ENCODE results near the gene RBM18. TPM values are rescaled to one million over a fixed set of nuclear protein-coding genes. Genes with fewer than 3 reads are reported as not detected.

RBM18 gene
- total and polyA plus RNA-seq, 2 experiments from 2014 or later, result 11.6 to 32.6 TPM

GRCh38 chr9:122206118-122207046, 58.3 kb downstream of the RBM18 start:
- Histone ChIP-seq H3K4me2 (ENCODE audit: unreplicated experiment) (peak overlapping the region; percentile 58), H3K9me3 (ENCODE audit: low read depth) (no peaks in the 10 kb centered on the region), H3K27ac (peak overlapping the region; percentile 46), H3K9ac (peak overlapping the region; percentile 20; the same call in 1 of the 2 replicates), H3K4me1 (ENCODE audit: insufficient read depth) (peaks cover 19% of the 10 kb centered on the region), H4K20me1 (ENCODE audit: insufficient read depth) (no peaks in the 10 kb centered on the region), H3K9me2 (ENCODE audit: insufficient read depth) (no peaks in the 10 kb centered on the region), H3K79me2 (ENCODE audit: insufficient read depth) (no peaks in the 10 kb centered on the region), H3F3A (ENCODE audit: insufficient read depth) (peaks cover 20% of the 10 kb centered on the region; the same call in 1 of the 2 replicates), H3K27me3 (replicated peaks; ENCODE audit: insufficient read depth) (peaks cover 7% of the 10 kb centered on the region), H2AFZ (0 out of 2 replicates have a peak overlapping the region, but pooled peaks have one; percentile 43), H3K36me3 (ENCODE audit: low read depth) (no peaks in the 10 kb centered on the region), H3K4me3 (no peak overlapping the region)
- in situ Hi-C loops (cut with MboI), result no loop called here
- TF ChIP-seq EZH2 (IDR thresholded peaks at IDR 0.05; ENCODE audit: insufficient read depth, poor library complexity, severe bottlenecking) (no peak), EZH2phosphoT487 (IDR thresholded peaks at IDR 0.05; ENCODE audit: insufficient read depth, low read depth) (no peak)
- WGBS, 2 experiments (ENCODE audit: low coverage in 1 of 2, low lambda C conversion rate in 2 of 2, missing lambda C conversion rate in 2 of 2), result 69 to 71% methylated on average over 9 of the region's 9 CpGs
- DNase-seq, result peak; percentile 91

DNA sequence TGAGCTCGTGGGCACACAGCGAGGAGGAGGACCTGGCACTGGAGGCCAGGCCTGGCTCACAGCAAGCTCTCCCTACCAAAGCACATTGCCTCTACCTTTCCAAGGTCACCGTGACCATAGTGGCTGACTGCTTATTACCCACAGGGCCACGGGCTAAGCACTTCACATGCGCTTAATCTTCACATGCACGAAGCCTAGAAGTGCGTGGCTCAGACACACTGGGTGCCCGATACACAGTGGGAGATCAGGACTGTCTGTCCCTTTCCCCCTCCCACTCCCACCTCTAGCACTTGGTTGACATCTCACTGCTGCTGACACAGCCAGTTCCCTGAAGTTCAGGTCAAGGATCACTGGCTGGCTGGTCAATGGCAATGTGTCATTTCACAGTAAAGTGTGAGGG, 59.5 kb downstream of the RBM18 start:
- Histone ChIP-seq H4K20me1 (ENCODE audit: insufficient read depth) (no peaks in the 10 kb centered on the region), H3K79me2 (ENCODE audit: insufficient read depth) (no peaks in the 10 kb centered on the region), H3K4me3 (no peak overlapping the region), H3K27me3 (replicated peaks; ENCODE audit: insufficient read depth) (no peaks in the 10 kb centered on the region), H3K36me3 (ENCODE audit: low read depth) (no peaks in the 10 kb centered on the region), H3K9me3 (ENCODE audit: low read depth) (no peaks in the 10 kb centered on the region), H3K9ac (no peak overlapping the region), H3F3A (ENCODE audit: insufficient read depth) (peaks cover 26% of the 10 kb centered on the region), H2AFZ (no peak overlapping the region), H3K27ac (no peak overlapping the region), H3K4me2 (ENCODE audit: unreplicated experiment) (no peak overlapping the region), H3K9me2 (ENCODE audit: insufficient read depth) (no peaks in the 10 kb centered on the region), H3K4me1 (ENCODE audit: insufficient read depth) (peaks cover 27% of the 10 kb centered on the region)
- WGBS, 2 experiments (ENCODE audit: low coverage in 1 of 2, low lambda C conversion rate in 2 of 2, missing lambda C conversion rate in 2 of 2), result 90 to 91% methylated on average over 8 of the region's 8 CpGs
- no peak for DNase-seq
- TF ChIP-seq EZH2phosphoT487 (IDR thresholded peaks at IDR 0.05; ENCODE audit: insufficient read depth, low read depth) (no peak), EZH2 (IDR thresholded peaks at IDR 0.05; ENCODE audit: insufficient read depth, poor library complexity, severe bottlenecking) (no peak)
- in situ Hi-C loops (cut with MboI), result no loop called here

GRCh38 chr9:122204491-122204890, 60.1 kb downstream of the RBM18 start:
- Histone ChIP-seq H4K20me1 (ENCODE audit: insufficient read depth) (no peaks in the 10 kb centered on the region), H3K36me3 (ENCODE audit: low read depth) (no peaks in the 10 kb centered on the region), H3K27ac (no peak overlapping the region), H2AFZ (no peak overlapping the region), H3F3A (ENCODE audit: insufficient read depth) (peaks cover 26% of the 10 kb centered on the region), H3K4me2 (ENCODE audit: unreplicated experiment) (no peak overlapping the region), H3K9me3 (ENCODE audit: low read depth) (no peaks in the 10 kb centered on the region), H3K27me3 (replicated peaks; ENCODE audit: insufficient read depth) (no peaks in the 10 kb centered on the region), H3K79me2 (ENCODE audit: insufficient read depth) (no peaks in the 10 kb centered on the region), H3K4me3 (no peak overlapping the region), H3K4me1 (ENCODE audit: insufficient read depth) (peaks cover 27% of the 10 kb centered on the region), H3K9ac (no peak overlapping the region), H3K9me2 (ENCODE audit: insufficient read depth) (no peaks in the 10 kb centered on the region)
- TF ChIP-seq EZH2 (IDR thresholded peaks at IDR 0.05; ENCODE audit: insufficient read depth, poor library complexity, severe bottlenecking) (no peak), EZH2phosphoT487 (IDR thresholded peaks at IDR 0.05; ENCODE audit: insufficient read depth, low read depth) (no peak)
- no peak for DNase-seq
- in situ Hi-C loops (cut with MboI), result no loop called here
- 83 to 85% methylated on average over 8 to 12 of the region's 12 CpGs for WGBS, 2 experiments (ENCODE audit: low coverage in 1 of 2, low lambda C conversion rate in 2 of 2, missing lambda C conversion rate in 2 of 2)

DNA sequence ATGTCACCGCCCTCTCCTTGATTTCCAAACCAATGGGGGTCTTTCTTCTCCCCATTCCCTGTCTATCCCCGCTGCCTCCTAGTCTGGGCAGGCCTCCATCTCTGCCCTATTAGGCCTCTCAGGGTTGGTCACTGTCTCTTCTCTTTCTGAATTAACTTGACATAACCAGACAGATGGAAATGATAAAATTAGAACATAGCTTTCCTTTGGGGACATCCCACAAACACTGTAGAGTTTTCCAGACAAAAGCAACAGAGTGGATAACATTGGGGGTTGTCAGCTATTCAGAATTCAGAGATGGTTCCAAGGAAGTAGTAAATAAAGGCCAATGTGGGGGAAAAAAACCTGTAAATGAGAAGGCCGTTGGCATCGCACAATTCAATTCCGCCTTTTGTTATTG, 60.6 kb downstream of the RBM18 start:
- in situ Hi-C loops (cut with MboI), result no loop called here
- Histone ChIP-seq H3K9ac (no peak overlapping the region), H3K4me3 (no peak overlapping the region), H3K4me2 (ENCODE audit: unreplicated experiment) (no peak overlapping the region), H3K79me2 (ENCODE audit: insufficient read depth) (no peaks in the 10 kb centered on the region), H3F3A (ENCODE audit: insufficient read depth) (peaks cover 26% of the 10 kb centered on the region), H3K4me1 (ENCODE audit: insufficient read depth) (peaks cover 27% of the 10 kb centered on the region), H3K9me3 (ENCODE audit: low read depth) (no peaks in the 10 kb centered on the region), H3K27me3 (replicated peaks; ENCODE audit: insufficient read depth) (no peaks in the 10 kb centered on the region), H2AFZ (no peak overlapping the region), H3K36me3 (ENCODE audit: low read depth) (no peaks in the 10 kb centered on the region), H3K27ac (no peak overlapping the region), H4K20me1 (ENCODE audit: insufficient read depth) (no peaks in the 10 kb centered on the region), H3K9me2 (ENCODE audit: insufficient read depth) (no peaks in the 10 kb centered on the region)
- TF ChIP-seq EZH2phosphoT487 (IDR thresholded peaks at IDR 0.05; ENCODE audit: insufficient read depth, low read depth), result no peak
- TF ChIP-seq EZH2 (IDR thresholded peaks at IDR 0.05; ENCODE audit: insufficient read depth, poor library complexity, severe bottlenecking), result no peak
- 90 to 91% methylated on average over 5 of the region's 5 CpGs for WGBS, 2 experiments (ENCODE audit: low coverage in 1 of 2, low lambda C conversion rate in 2 of 2, missing lambda C conversion rate in 2 of 2)
- DNase-seq, result no peak

Measured in GM23248 (cell line).